ENCODE measurements around the gene NKTR.

GRCh38 chr3:42640129-42640528 is 39.6 kb downstream of the NKTR start:
- no peak for TF ChIP-seq CTCF (IDR thresholded peaks at IDR 0.05)
- no peak for TF ChIP-seq POLR2A (IDR thresholded peaks at IDR 0.05)
